Activated T-helper 17 cell treated with anti-CD3 and anti-CD28 coated beads, Interleukin-2, amount 50 U/mL, for 72 hours (primary cell): Measurements from ENCODE around the gene SFPQ. TPM values are rescaled to one million over a fixed set of nuclear protein-coding genes. Genes with fewer than 3 reads are reported as not detected.

ENCODE experiments used
- ATAC-seq: fragments of 150-1000 bp; cut with Tn5 transposase; replicated peaks from 2 replicates; pipeline ENCODE4 v1.10.0; 2021; ENCODE audit warnings: mild to moderate bottlenecking, moderate library complexity
- H3K27ac Mint-ChIP-seq: one replicate; pipeline ENCODE4 v1.8.0; 2022; ENCODE audit warnings: mixed read lengths
- H3K27me3 Mint-ChIP-seq: one replicate; pipeline ENCODE4 v1.8.0; 2022; ENCODE audit warnings: mixed read lengths
- H3K36me3 Mint-ChIP-seq: one replicate; pipeline ENCODE4 v1.8.0; 2022; ENCODE audit warnings: low read depth, mild to moderate bottlenecking, mixed read lengths
- H3K4me1 Mint-ChIP-seq: one replicate; pipeline ENCODE4 v1.8.0; 2022; ENCODE audit warnings: mixed read lengths
- H3K4me3 Mint-ChIP-seq: one replicate; pipeline ENCODE4 v1.8.0; 2022; ENCODE audit warnings: mild to moderate bottlenecking, mixed read lengths
- H3K9me3 Mint-ChIP-seq: one replicate; pipeline ENCODE4 v1.8.0; 2022; ENCODE audit warnings: mixed read lengths
- total RNA-seq, 2 donors: library from RNA; stranded (reverse); gene quantifications; one replicate each; pipeline ENCODE4 v1.2.3, GENCODE V29; 2022

SFPQ gene
- total RNA-seq, 2 donors from 2014 or later, result 228 to 318 TPM

GRCh38 chr1:35201631-35202030, 8.7 kb upstream of the SFPQ start:
- H3K27ac Mint-ChIP-seq, result no peak overlapping the region
- no peaks in the 10 kb centered on the region for H3K4me1 Mint-ChIP-seq
- H3K27me3 Mint-ChIP-seq, result no peaks in the 10 kb centered on the region
- no peaks in the 10 kb centered on the region for H3K36me3 Mint-ChIP-seq
- no peak for ATAC-seq
- H3K9me3 Mint-ChIP-seq, result no peaks in the 10 kb centered on the region
- H3K4me3 Mint-ChIP-seq, result no peak overlapping the region

DNA sequence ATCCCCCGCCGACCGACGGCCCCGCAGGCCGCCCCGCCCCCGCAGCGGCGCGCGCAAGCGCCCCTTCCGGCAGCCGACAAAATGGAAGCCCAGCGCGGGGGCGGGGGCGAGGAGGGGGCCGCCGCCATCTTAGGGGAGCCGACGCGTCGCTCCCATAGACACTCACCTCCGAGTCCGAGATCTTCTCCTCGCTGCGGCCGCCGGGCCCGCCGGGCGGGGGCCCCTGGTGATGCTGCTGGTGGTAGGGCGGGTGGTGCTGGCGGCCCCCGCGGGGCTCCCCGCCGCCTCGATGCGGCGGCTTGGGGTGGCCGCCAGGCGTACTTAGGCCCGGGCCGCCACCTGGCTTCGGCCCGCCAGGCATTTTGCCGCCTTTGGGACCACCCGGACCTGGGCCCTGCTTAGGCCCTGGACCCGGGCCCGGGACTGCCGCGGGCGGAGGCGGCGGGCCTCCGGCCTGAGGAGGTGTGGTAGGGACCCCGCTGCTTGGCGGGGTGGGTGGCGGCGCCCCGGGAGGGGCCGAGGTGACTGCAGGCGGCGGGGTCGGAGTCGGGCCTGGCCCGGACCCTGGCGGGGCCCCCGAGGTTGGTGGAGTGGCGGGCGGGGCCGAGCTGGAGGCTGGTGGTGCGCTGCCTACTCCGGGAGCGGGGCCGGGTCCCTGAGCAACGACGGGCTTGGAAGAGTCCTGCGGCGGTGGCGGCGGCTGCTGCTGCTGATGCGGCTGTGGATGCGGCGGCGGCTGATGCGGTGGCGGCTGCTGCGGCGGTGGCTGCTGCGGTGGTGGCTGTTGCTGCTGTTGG, 691 bp downstream of the SFPQ start:
- H3K27me3 Mint-ChIP-seq, result no peaks in the 10 kb centered on the region
- H3K4me3 Mint-ChIP-seq, result peak overlapping the region; percentile 91
- H3K4me1 Mint-ChIP-seq, result peaks cover 43% of the 10 kb centered on the region
- peak overlapping the region; percentile 96 for H3K27ac Mint-ChIP-seq
- ATAC-seq, result peak; percentile 43
- peaks cover 54% of the 10 kb centered on the region for H3K36me3 Mint-ChIP-seq
- H3K9me3 Mint-ChIP-seq, result no peaks in the 10 kb centered on the region

GRCh38 chr1:35191429-35192055, 1.4 kb downstream of the SFPQ start:
- no peak for ATAC-seq
- Mint-ChIP-seq H3K27ac (peak overlapping the region; percentile 89), H3K4me3 (peak overlapping the region; percentile 91), H3K36me3 (peaks cover 62% of the 10 kb centered on the region), H3K4me1 (peaks cover 49% of the 10 kb centered on the region), H3K27me3 (no peaks in the 10 kb centered on the region), H3K9me3 (no peaks in the 10 kb centered on the region)

DNA sequence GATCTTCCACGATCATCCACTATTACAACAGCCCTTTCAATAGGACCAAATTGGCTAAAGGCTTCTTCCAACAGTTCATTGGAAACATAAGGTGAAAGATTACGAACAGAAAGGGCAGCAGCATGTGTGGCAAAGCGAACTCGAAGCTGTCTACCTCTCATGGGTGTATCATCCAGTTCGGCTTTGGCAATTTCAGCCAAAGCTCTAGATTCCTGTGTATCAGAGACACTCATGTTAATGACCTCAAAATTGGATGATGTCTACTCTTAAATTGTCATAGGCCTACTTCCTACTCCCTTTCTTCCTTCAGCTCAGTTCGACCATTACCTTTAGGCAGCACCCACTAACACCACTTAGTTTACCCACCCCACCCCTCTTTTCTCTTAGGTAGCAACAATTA, 2.2 kb downstream of the SFPQ start:
- Mint-ChIP-seq H3K4me3 (peak overlapping the region; percentile 91), H3K27me3 (no peaks in the 10 kb centered on the region), H3K9me3 (no peaks in the 10 kb centered on the region), H3K4me1 (peaks cover 56% of the 10 kb centered on the region), H3K27ac (peak overlapping the region; percentile 89), H3K36me3 (peaks cover 69% of the 10 kb centered on the region)
- no peak for ATAC-seq

DNA sequence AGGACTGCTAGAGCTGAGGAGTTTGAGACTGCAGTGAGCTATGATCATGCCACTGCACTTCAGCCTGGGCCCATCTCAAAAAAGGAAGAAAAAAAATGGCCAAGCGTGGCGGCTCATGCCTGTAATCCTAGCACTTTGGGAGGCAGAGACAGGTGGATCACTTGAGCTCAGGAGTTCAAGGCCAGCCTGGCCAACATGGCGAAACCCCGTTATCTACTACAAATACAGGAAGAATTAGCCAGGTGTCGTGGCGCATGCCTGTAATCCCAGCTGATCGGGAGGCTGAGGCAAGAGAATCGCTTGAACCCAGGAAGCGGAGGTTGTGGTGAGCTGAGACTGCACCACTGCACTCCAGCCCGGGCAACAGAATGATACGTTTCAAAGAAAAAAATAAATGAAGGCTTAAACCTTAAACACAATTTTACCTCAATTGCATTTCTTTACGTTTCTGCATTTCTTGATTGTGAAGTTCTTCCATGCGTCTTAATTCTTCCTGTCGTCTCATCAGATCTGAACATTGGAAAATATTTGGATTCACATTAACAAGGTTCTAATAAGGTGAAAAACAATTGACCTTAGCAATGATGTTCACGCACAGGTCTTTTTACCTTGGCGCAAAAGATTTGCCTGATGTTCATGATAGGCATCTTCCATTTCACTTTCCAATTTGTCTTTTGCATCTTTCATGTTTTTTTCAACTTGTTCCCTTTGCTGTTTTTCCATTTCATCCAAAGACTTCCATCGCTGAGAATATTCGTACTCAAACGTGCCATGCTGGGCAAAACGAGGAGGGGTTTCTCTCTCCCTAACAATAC, 4.2 kb downstream of the SFPQ start:
- H3K4me3 Mint-ChIP-seq, result peak overlapping the region; percentile 91
- H3K4me1 Mint-ChIP-seq, result peaks cover 61% of the 10 kb centered on the region
- no peak for ATAC-seq
- H3K27me3 Mint-ChIP-seq, result no peaks in the 10 kb centered on the region
- no peaks in the 10 kb centered on the region for H3K9me3 Mint-ChIP-seq
- H3K27ac Mint-ChIP-seq, result peak overlapping the region; percentile 89
- H3K36me3 Mint-ChIP-seq, result peaks cover 89% of the 10 kb centered on the region

GRCh38 chr1:35187816-35188342, 5.1 kb downstream of the SFPQ start:
- peak overlapping the region; percentile 89 for H3K27ac Mint-ChIP-seq
- H3K4me3 Mint-ChIP-seq, result peak overlapping the region; percentile 91
- peaks cover 95% of the 10 kb centered on the region for H3K36me3 Mint-ChIP-seq
- H3K9me3 Mint-ChIP-seq, result no peaks in the 10 kb centered on the region
- no peak for ATAC-seq
- H3K27me3 Mint-ChIP-seq, result no peaks in the 10 kb centered on the region
- peaks cover 67% of the 10 kb centered on the region for H3K4me1 Mint-ChIP-seq

DNA sequence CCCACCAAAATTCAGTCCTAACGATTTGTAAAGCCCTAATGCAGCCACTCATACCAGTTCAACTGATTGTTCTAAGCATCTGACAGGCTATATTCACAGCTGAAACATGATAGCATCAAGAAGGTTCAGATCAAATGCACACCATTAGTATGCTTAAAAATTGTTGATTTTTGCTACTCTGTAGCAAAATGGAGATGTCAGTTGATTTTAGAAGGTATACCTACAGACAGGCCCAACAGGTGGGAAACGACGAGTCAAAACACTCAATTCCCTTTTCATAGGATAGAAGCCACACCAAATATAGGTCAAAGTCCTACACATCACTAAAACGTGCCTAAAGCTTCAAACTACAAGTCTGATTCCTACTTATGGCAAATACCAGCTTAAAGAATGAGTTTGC, 6.7 kb downstream of the SFPQ start:
- ATAC-seq, result no peak
- peaks cover 100% of the 10 kb centered on the region for H3K36me3 Mint-ChIP-seq
- peaks cover 79% of the 10 kb centered on the region for H3K4me1 Mint-ChIP-seq
- no peak overlapping the region for H3K27ac Mint-ChIP-seq
- H3K9me3 Mint-ChIP-seq, result no peaks in the 10 kb centered on the region
- peak overlapping the region; percentile 91 for H3K4me3 Mint-ChIP-seq
- H3K27me3 Mint-ChIP-seq, result no peaks in the 10 kb centered on the region

GRCh38 chr1:35185200-35185599, 7.7 kb downstream of the SFPQ start:
- Mint-ChIP-seq H3K4me1 (peaks cover 76% of the 10 kb centered on the region), H3K4me3 (peak overlapping the region; percentile 91), H3K9me3 (no peaks in the 10 kb centered on the region), H3K27me3 (no peaks in the 10 kb centered on the region), H3K27ac (peak overlapping the region; percentile 65), H3K36me3 (peaks cover 100% of the 10 kb centered on the region)
- ATAC-seq, result no peak

GRCh38 chr1:35184495-35185199, 8.3 kb downstream of the SFPQ start:
- Mint-ChIP-seq H3K27ac (peak overlapping the region; percentile 65), H3K4me1 (peaks cover 78% of the 10 kb centered on the region), H3K27me3 (no peaks in the 10 kb centered on the region), H3K4me3 (peak overlapping the region; percentile 91), H3K36me3 (peaks cover 100% of the 10 kb centered on the region), H3K9me3 (no peaks in the 10 kb centered on the region)
- ATAC-seq, result no peak

- no peak for ATAC-seq
- H3K9me3 Mint-ChIP-seq, result no peaks in the 10 kb centered on the region
- H3K4me3 Mint-ChIP-seq, result peak overlapping the region; percentile 91
- H3K27me3 Mint-ChIP-seq, result no peaks in the 10 kb centered on the region
- H3K4me1 Mint-ChIP-seq, result peaks cover 54% of the 10 kb centered on the region
- H3K27ac Mint-ChIP-seq, result peak overlapping the region; percentile 84
- peaks cover 100% of the 10 kb centered on the region for H3K36me3 Mint-ChIP-seq
Observed at GRCh38 chr1:35181790-35182455, 11.0 kb downstream of the SFPQ start.

DNA sequence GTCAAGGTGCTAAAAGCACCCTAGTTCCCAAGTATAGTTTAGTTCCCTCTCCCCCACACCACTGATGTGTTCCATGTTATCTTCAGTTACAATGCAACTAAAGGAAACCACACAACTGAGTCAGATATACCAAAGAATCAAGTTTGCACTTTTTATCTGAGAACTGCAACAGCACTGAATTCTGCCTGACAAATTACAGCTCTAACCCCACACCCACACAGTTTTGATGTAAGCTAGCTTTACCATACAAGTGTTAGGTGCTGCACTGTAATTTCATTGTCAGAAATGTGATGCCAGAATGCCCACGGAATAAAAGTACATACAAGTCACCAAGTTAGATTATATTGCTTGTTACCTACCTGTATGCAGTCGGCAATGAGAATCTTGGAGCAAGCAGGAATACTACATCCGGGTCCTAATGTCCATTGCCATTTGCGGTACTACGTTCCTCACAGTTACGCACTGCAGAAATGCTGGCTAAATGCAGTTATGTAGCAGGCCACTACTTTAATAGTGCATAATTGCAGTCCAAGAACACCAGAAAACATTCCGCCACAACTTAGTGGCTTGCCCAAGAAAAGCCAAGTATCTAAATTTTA, 12.1 kb downstream of the SFPQ start:
- Mint-ChIP-seq H3K36me3 (peaks cover 100% of the 10 kb centered on the region), H3K4me3 (peak overlapping the region; percentile 91), H3K9me3 (no peaks in the 10 kb centered on the region), H3K27ac (peak overlapping the region; percentile 65), H3K27me3 (no peaks in the 10 kb centered on the region), H3K4me1 (peaks cover 44% of the 10 kb centered on the region)
- peak; percentile 90 for ATAC-seq

DNA sequence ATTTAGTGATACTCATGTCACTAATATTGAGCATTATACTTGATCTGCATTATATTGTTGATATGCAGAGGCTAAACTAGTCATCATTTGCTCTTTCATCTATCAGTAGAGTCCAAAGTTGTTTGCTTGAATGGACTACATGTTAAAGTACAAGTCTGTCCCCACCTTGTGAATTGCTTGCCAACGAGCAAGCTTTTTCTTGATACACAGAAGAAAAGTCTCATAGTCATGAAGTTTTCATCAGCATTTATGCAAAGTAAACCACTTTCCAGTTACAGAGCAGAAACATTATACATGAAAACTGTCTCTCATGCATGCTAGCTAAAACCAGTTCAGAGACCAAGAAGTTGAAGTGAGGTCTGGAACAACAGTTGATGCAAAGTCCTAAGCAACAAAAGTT, 13.0 kb downstream of the SFPQ start:
- Mint-ChIP-seq H3K4me1 (peaks cover 38% of the 10 kb centered on the region), H3K4me3 (peak overlapping the region; percentile 91), H3K27me3 (no peaks in the 10 kb centered on the region), H3K9me3 (no peaks in the 10 kb centered on the region), H3K27ac (peak overlapping the region; percentile 62), H3K36me3 (peaks cover 100% of the 10 kb centered on the region)
- ATAC-seq, result no peak

DNA sequence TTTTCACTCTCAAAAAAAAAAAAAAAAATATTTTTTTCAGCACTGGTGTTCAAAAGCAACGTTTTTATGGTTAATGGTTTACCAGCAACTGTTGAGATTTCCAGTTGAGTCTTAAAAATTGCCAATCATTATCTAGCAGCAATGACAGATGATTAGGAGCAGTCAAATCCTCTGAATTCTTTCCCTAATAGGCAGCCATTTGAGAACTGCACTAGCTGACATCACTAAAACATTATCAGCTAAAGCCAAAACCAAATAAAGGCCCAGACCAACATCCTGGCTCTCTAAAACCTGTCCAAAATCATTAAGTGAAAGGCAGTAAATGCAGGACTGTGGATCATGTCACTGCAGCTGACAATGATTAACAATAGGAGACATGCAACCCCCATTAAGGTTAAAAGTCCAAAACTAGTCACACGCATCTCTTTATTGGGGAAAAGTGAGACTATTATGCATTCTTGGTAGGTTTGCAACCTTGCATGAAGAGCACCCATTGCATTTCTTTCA, 14.0 kb downstream of the SFPQ start:
- no peak for ATAC-seq
- no peaks in the 10 kb centered on the region for H3K9me3 Mint-ChIP-seq
- H3K27ac Mint-ChIP-seq, result no peak overlapping the region
- H3K4me1 Mint-ChIP-seq, result peaks cover 30% of the 10 kb centered on the region
- H3K36me3 Mint-ChIP-seq, result peaks cover 100% of the 10 kb centered on the region
- H3K27me3 Mint-ChIP-seq, result no peaks in the 10 kb centered on the region
- no peak overlapping the region for H3K4me3 Mint-ChIP-seq
